Esophagus squamous epithelium (tissue), 4 donors: Measurements from ENCODE around the gene PLAC9.

ENCODE experiments used
- POLR2A ChIP-seq, 4 donors: fragments of 450-650 bp; IDR thresholded peaks; one replicate each; pipeline ENCODE4 v1.6.1; 2017; ENCODE audit warnings: antibody characterized with exemption in 4 of 4, mild to moderate bottlenecking in 4 of 4, moderate library complexity in 3 of 4
- TF ChIP-seq, protein P1 (sequence below), 6 experiments: fragments of 450-650 bp in 4 of 6; fragments of 200-600 bp in 2 of 6; sonication (generic) in 2 of 6; IDR thresholded peaks; one replicate each; pipeline ENCODE4 v1.5.1; 2016 to 2019; ENCODE audit warnings: antibody characterized with exemption in 6 of 6, mild to moderate bottlenecking in 4 of 6, moderate library complexity in 4 of 6

DNA sequence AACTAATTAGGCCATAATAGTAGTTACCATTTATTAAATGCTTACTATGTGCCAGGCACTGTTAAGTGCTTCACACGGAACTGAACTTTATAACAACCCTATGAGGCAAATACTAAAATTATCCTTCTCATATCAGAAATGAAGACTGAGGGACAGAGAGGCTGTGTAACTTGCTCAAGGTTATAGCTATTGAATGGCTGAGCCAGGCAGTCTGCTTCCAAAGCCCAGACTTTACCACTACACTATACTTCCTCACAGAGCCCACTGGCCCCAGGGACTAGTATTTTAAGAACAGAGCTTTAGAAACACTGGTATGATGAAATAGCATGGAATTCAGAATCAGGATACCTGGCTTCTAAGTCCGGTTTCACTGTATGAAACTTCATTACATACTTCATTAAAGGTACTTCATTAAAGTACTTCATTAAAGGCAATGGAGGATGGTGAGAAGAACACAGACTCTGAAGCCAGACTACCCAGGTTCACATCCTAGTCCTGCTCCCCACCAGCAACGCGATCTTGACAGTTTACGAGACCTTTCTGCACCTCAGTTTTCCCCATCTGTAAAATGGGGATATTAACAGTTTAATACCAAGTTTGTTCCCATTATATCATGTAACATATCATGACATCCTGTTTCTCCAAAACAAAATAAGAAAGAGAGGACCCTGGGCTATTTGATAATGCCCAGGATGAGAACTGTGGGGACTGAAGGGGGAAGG, 53.2 kb downstream of the PLAC9 start:
- TF ChIP-seq, protein P1, sequence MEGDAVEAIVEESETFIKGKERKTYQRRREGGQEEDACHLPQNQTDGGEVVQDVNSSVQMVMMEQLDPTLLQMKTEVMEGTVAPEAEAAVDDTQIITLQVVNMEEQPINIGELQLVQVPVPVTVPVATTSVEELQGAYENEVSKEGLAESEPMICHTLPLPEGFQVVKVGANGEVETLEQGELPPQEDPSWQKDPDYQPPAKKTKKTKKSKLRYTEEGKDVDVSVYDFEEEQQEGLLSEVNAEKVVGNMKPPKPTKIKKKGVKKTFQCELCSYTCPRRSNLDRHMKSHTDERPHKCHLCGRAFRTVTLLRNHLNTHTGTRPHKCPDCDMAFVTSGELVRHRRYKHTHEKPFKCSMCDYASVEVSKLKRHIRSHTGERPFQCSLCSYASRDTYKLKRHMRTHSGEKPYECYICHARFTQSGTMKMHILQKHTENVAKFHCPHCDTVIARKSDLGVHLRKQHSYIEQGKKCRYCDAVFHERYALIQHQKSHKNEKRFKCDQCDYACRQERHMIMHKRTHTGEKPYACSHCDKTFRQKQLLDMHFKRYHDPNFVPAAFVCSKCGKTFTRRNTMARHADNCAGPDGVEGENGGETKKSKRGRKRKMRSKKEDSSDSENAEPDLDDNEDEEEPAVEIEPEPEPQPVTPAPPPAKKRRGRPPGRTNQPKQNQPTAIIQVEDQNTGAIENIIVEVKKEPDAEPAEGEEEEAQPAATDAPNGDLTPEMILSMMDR (IDR thresholded peaks at IDR 0.05): no peak
- no peak for TF ChIP-seq POLR2A (IDR thresholded peaks at IDR 0.05)
